Spinal cord (tissue), 10 donors: Measurements from ENCODE around the gene GABBR1. TPM values are rescaled to one million over a fixed set of nuclear protein-coding genes. Genes with fewer than 3 reads are reported as not detected.

Experiments
- DNase-seq, 6 donors: peaks; one replicate each; pipeline versions ENCODE4 v3.0.0 to v3.0.0-alpha.2; 2013 to 2015; ENCODE audit warnings: low spot score in 6 of 6, low read depth in 4 of 6
- H3K27ac ChIP-seq: one replicate; pipeline ENCODE4 v1.5.1; 2013; ENCODE audit warnings: low read depth, low read length, control low read depth
- H3K27me3 ChIP-seq: one replicate; pipeline ENCODE4 v1.6.1; 2013; ENCODE audit warnings: low read length; ENCODE audit not compliant: control insufficient read depth, insufficient read depth
- H3K36me3 ChIP-seq: one replicate; pipeline ENCODE4 v1.6.1; 2013; ENCODE audit warnings: low read length; ENCODE audit not compliant: control insufficient read depth, insufficient read depth
- H3K4me1 ChIP-seq: one replicate; pipeline ENCODE4 v1.6.1; 2013; ENCODE audit warnings: low read length; ENCODE audit not compliant: control insufficient read depth, insufficient read depth
- H3K4me3 ChIP-seq: one replicate; pipeline ENCODE4 v1.5.1; 2013; ENCODE audit warnings: low read depth, low read length, control low read depth
- H3K9me3 ChIP-seq: one replicate; pipeline ENCODE4 v1.6.1; 2013; ENCODE audit warnings: low read length; ENCODE audit not compliant: control insufficient read depth, insufficient read depth
- WGBS: methylation state at CpG from one replicate; pipeline ENCODE4 v1.1.5; 2013; ENCODE audit warnings: missing lambda C conversion rate; ENCODE audit not compliant: insufficient coverage; 5-methylcytosine and 5-hydroxymethylcytosine counted together
- polyA plus RNA-seq, 2 donors: library from polyadenylated mRNA; unstranded; fragments of 120-200 nt; gene quantifications; one replicate each; pipeline ENCODE4 v1.2.1, GENCODE V29; 2013; ENCODE audit not compliant: insufficient read length in 2 of 2
- small RNA-seq: library from RNA; depleted of rRNA; stranded (forward); fragments of <200 nt; gene quantifications from one replicate; pipeline ENCODE3, GENCODE V24; 2014; ENCODE audit warnings: low replicate concordance
- total RNA-seq, 2 donors: library from RNA; depleted of rRNA in 1 of 2; stranded (reverse); fragments of 120-200 nt in 1 of 2; fragments of >200 nt in 1 of 2; gene quantifications; one replicate each; pipeline versions ENCODE4 v1.2.3 to v1.2.4, GENCODE V29; 2013 to 2014
- donor health status: healthy.

The GABBR1 gene
- total and polyA plus RNA-seq, 4 donors = 97.9 to 438 (median 270) TPM

- DNase-seq = peak in 1 of 6 donors; percentile 1
- Histone ChIP-seq H3K27ac (no peak overlapping the region), H3K4me1 (no peaks in the 10 kb centered on the region), H3K36me3 (no peaks in the 10 kb centered on the region), H3K9me3 (no peaks in the 10 kb centered on the region), H3K27me3 (no peaks in the 10 kb centered on the region), H3K4me3 (no peak overlapping the region)
- 49% methylated on average over 4 of the region's 6 CpGs for WGBS
These were observed 116.9 kb downstream of the GABBR1 start for GRCh38 chr6:29516108-29516507.

- Histone ChIP-seq H3K4me1 (no peaks in the 10 kb centered on the region), H3K4me3 (no peak overlapping the region), H3K36me3 (no peaks in the 10 kb centered on the region), H3K27ac (no peak overlapping the region), H3K9me3 (no peaks in the 10 kb centered on the region), H3K27me3 (no peaks in the 10 kb centered on the region)
- DNase-seq = no peak
- 60% methylated on average over 2 of the region's 2 CpGs for WGBS
These were observed 122.2 kb downstream of the GABBR1 start for GRCh38 chr6:29510746-29511300.

GRCh38 chr6:29510202-29510601 lies 122.8 kb downstream of the GABBR1 start:
- H3K9me3 ChIP-seq = no peaks in the 10 kb centered on the region
- peak in 2 of 6 donors; percentile 19 to 70 for DNase-seq
- H3K4me1 ChIP-seq = no peaks in the 10 kb centered on the region
- no peaks in the 10 kb centered on the region for H3K36me3 ChIP-seq
- no peaks in the 10 kb centered on the region for H3K27me3 ChIP-seq
- no peak overlapping the region for H3K4me3 ChIP-seq
- WGBS = 25% methylated on average over 2 of the region's 4 CpGs
- H3K27ac ChIP-seq = no peak overlapping the region

Small RNA genes lying within 50 kb of the gene (small RNA-seq; reads per million reads assigned to genes)
- gene SNORD32B = 0.67 reads per million, percentile 67 among the genes with 10 or more reads in this experiment
- not detected for gene SUMO2P1
- not detected for gene TMEM183AP1

Other genes with a start within 250 kb of the GABBR1 start
- under 1 TPM in 1 of 2 donors, not detected in 1; 0.22 TPM for gene OR12D2, start 237.6 kb downstream of the GABBR1 start, total RNA-seq
- gene OR12D2, start 237.6 kb downstream of the GABBR1 start, polyA plus RNA-seq = not detected
- gene OR12D1, start 218.3 kb downstream of the GABBR1 start, total RNA-seq = under 1 TPM in 1 of 2 donors, not detected in 1; 0.20 TPM
- gene OR12D1, start 218.3 kb downstream of the GABBR1 start, polyA plus RNA-seq = not detected
- not detected for gene OR10C1, start 193.9 kb downstream of the GABBR1 start, total RNA-seq
- not detected for gene OR10C1, start 193.9 kb downstream of the GABBR1 start, polyA plus RNA-seq
- not detected for gene OR11A1, start 176.1 kb downstream of the GABBR1 start, total RNA-seq
- gene OR11A1, start 176.1 kb downstream of the GABBR1 start, polyA plus RNA-seq = not detected
- not detected for gene OR2H1, start 176.0 kb downstream of the GABBR1 start, total RNA-seq
- under 1 TPM; 0.27 to 0.33 TPM for gene OR2H1, start 176.0 kb downstream of the GABBR1 start, polyA plus RNA-seq
- gene MAS1L, start 145.2 kb downstream of the GABBR1 start, total RNA-seq = not detected
- gene MAS1L, start 145.2 kb downstream of the GABBR1 start, polyA plus RNA-seq = not detected
- gene UBD, start 73.5 kb downstream of the GABBR1 start, total RNA-seq = under 1 TPM; 0.50 to 0.94 TPM
- under 1 TPM in 1 of 2 donors, not detected in 1; 0.27 TPM for gene UBD, start 73.5 kb downstream of the GABBR1 start, polyA plus RNA-seq
- not detected for gene OR2H2, start 48.1 kb downstream of the GABBR1 start, total RNA-seq
- gene OR2H2, start 48.1 kb downstream of the GABBR1 start, polyA plus RNA-seq = 1 to 10 TPM; 2.0 to 2.7 TPM
- gene MOG, start 23.9 kb upstream of the GABBR1 start, total RNA-seq = 10 to 100 TPM; 22.6 to 82.9 TPM
- 100 to 1,000 TPM; 223 to 225 TPM for gene MOG, start 23.9 kb upstream of the GABBR1 start, polyA plus RNA-seq
- not detected for gene ZFP57, start 48.0 kb upstream of the GABBR1 start, total RNA-seq
- 1 to 10 TPM; 5.9 to 7.1 TPM for gene ZFP57, start 48.0 kb upstream of the GABBR1 start, polyA plus RNA-seq
- 10 to 100 TPM in 1 of 2 donors, 1 to 10 TPM in 1; 8.9 to 12.7 TPM for gene HLA-F, start 90.3 kb upstream of the GABBR1 start, total RNA-seq
- gene HLA-F, start 90.3 kb upstream of the GABBR1 start, polyA plus RNA-seq = 1 to 10 TPM; 2.3 to 6.8 TPM
- gene HLA-G, start 194.6 kb upstream of the GABBR1 start, total RNA-seq = not detected
- 1 to 10 TPM; 2.6 to 7.6 TPM for gene HLA-G, start 194.6 kb upstream of the GABBR1 start, polyA plus RNA-seq